H1 (cell line): Measurements from ENCODE around the gene HEPACAM. TPM values are rescaled to one million over a fixed set of nuclear protein-coding genes. Genes with fewer than 3 reads are reported as not detected.

Experiments
- CTCF ChIA-PET: fragments of 300-600 bp; sonication (Branson Sonifier 250); formaldehyde crosslinking; loops from one replicate; lab custom pipeline; 2021; ENCODE audit not compliant: partially characterized antibody; lab: Charles Lee
- POLR2A ChIA-PET: fragments of 300-600 bp; sonication (Branson Sonifier 250); formaldehyde crosslinking; loops from one replicate; lab custom pipeline; 2021; ENCODE audit warnings: inconsistent platforms; ENCODE audit not compliant: partially characterized antibody; lab: Charles Lee
- DNase-seq, 2 experiments: peaks; one replicate each; pipeline versions ENCODE4 v3.0.0 to v3.0.0-alpha.2; 2010 to 2022; ENCODE audit warnings: low spot score in 2 of 2, low read depth in 1 of 2, mixed read lengths in 1 of 2
- FAIRE-seq: peaks from 2 replicates; lab custom pipeline; 2011; peaks lifted over from hg19 to GRCh38; lab: Jason Lieb, UNC
- H2AFZ ChIP-seq: 2 replicates; pipeline ENCODE4 v1.8.1; 2012; ENCODE audit warnings: low read length, inconsistent platforms
- H2AK5ac ChIP-seq: 2 replicates; pipeline ENCODE4 v1.6.1; 2013; ENCODE audit warnings: low read depth, low read length
- H2BK120ac ChIP-seq: replicated peaks from 2 replicates; pipeline ENCODE3; 2013; ENCODE audit warnings: low read depth, low read length, inconsistent platforms
- H2BK12ac ChIP-seq: 2 replicates; pipeline ENCODE4 v1.6.1; 2013; ENCODE audit warnings: low read depth, low read length
- H2BK15ac ChIP-seq: 2 replicates; pipeline ENCODE4 v1.6.1; 2013; ENCODE audit warnings: low read length
- H2BK20ac ChIP-seq: 2 replicates; pipeline ENCODE4 v1.6.1; 2013; ENCODE audit warnings: low read length
- H2BK5ac ChIP-seq: 2 replicates; pipeline ENCODE4 v1.6.1; 2013; ENCODE audit warnings: low read depth, low read length
- H3K14ac ChIP-seq: 2 replicates; pipeline ENCODE4 v1.6.1; 2013; ENCODE audit warnings: inconsistent platforms; ENCODE audit not compliant: insufficient read length
- H3K18ac ChIP-seq: 2 replicates; pipeline ENCODE4 v1.6.1; 2013; ENCODE audit warnings: low read length; ENCODE audit errors: extremely low read depth
- H3K23ac ChIP-seq: 2 replicates; pipeline ENCODE4 v1.6.1; 2013; ENCODE audit warnings: inconsistent platforms; ENCODE audit not compliant: insufficient read length
- H3K23me2 ChIP-seq: 2 replicates; pipeline ENCODE4 v1.6.1; 2013; ENCODE audit warnings: low read depth, low read length
- H3K27ac ChIP-seq: 2 replicates; pipeline ENCODE4 v1.6.1; 2011; ENCODE audit warnings: low read depth, low read length, inconsistent platforms
- H3K27me3 ChIP-seq, 4 experiments: replicated peaks in 1 of 4; 1 replicate in 1 of 4; 2 replicates in 3 of 4; pipeline versions ENCODE4 v1.6.1 to v1.8.1; 2011 to 2013; ENCODE audit warnings: low read length in 3 of 4, mild to moderate bottlenecking in 3 of 4, inconsistent platforms in 2 of 4, mixed read lengths in 2 of 4, moderate library complexity in 1 of 4; ENCODE audit not compliant: control insufficient read depth in 3 of 4, insufficient read depth in 3 of 4; ENCODE audit errors: extremely low read depth in 1 of 4
- H3K36me3 ChIP-seq, 4 experiments: 2 replicates each; pipeline versions ENCODE4 v1.6.1 to v1.8.1; 2011 to 2013; ENCODE audit warnings: mild to moderate bottlenecking in 4 of 4, low read length in 3 of 4, moderate library complexity in 2 of 4, control low read depth in 1 of 4, inconsistent platforms in 1 of 4; ENCODE audit not compliant: insufficient read depth in 4 of 4, control insufficient read depth in 2 of 4
- H3K4ac ChIP-seq: replicated peaks from 2 replicates; pipeline ENCODE3; 2013; ENCODE audit warnings: low read length, low read depth, mixed read lengths, inconsistent platforms; ENCODE audit not compliant: insufficient read length
- H3K4me1 ChIP-seq, 4 experiments: replicated peaks in 1 of 4; 1 replicate in 1 of 4; 2 replicates in 3 of 4; pipeline versions ENCODE4 v1.6.1 to v1.8.1; 2011 to 2013; ENCODE audit warnings: low read length in 3 of 4, inconsistent platforms in 2 of 4, mixed read lengths in 1 of 4; ENCODE audit not compliant: insufficient read depth in 4 of 4, control insufficient read depth in 3 of 4
- H3K4me2 ChIP-seq, 2 experiments: 2 replicates each; pipeline versions ENCODE4 v1.6.1 to v1.8.1; 2011 to 2013; ENCODE audit warnings: low read depth in 2 of 2, low read length in 2 of 2, control low read depth in 1 of 2, inconsistent platforms in 1 of 2, mild to moderate bottlenecking in 1 of 2; ENCODE audit not compliant: insufficient read depth in 1 of 2
- H3K4me3 ChIP-seq, 4 experiments: fragments of 200-600, 300-600 bp in 1 of 4; sonication (generic), shearing (Covaris generic), sonication (Bioruptor Twin) in 1 of 4; 2 replicates each; pipeline versions ENCODE4 v1.5.1 to v1.8.1; 2011 to 2016; ENCODE audit warnings: low read length in 4 of 4, low read depth in 3 of 4, control low read depth in 2 of 4, inconsistent platforms in 2 of 4, mild to moderate bottlenecking in 2 of 4, mixed read lengths in 1 of 4, moderate library complexity in 1 of 4; ENCODE audit not compliant: insufficient read depth in 2 of 4; ENCODE audit errors: extremely low read depth in 1 of 4
- H3K56ac ChIP-seq: replicated peaks from 2 replicates; pipeline ENCODE3; 2013; ENCODE audit warnings: low read depth, mild to moderate bottlenecking, mixed read lengths, low read length, inconsistent platforms; ENCODE audit not compliant: insufficient read length
- H3K79me1 ChIP-seq: 2 replicates; pipeline ENCODE4 v1.6.1; 2013; ENCODE audit warnings: low read depth, low read length, control low read depth
- H3K79me2 ChIP-seq, 2 experiments: 2 replicates each; pipeline versions ENCODE4 v1.6.1 to v1.8.1; 2012 to 2013; ENCODE audit warnings: low read length in 2 of 2, mild to moderate bottlenecking in 2 of 2, inconsistent platforms in 1 of 2; ENCODE audit not compliant: insufficient read depth in 2 of 2, control insufficient read depth in 1 of 2
- H3K9ac ChIP-seq, 4 experiments: replicated peaks in 1 of 4; 1 replicate in 1 of 4; 2 replicates in 3 of 4; pipeline versions ENCODE4 v1.6.1 to v1.8.1; 2011 to 2013; ENCODE audit warnings: low read depth in 3 of 4, low read length in 3 of 4, control low read depth in 2 of 4, mild to moderate bottlenecking in 2 of 4, moderate library complexity in 2 of 4, inconsistent platforms in 1 of 4; ENCODE audit errors: extremely low read depth in 1 of 4
- H3K9me3 ChIP-seq, 2 experiments: 2 replicates each; pipeline versions ENCODE4 v1.6.1 to v1.8.1; 2012 to 2013; ENCODE audit warnings: mild to moderate bottlenecking in 2 of 2, moderate library complexity in 2 of 2, control low read depth in 1 of 2, inconsistent platforms in 1 of 2, low read depth in 1 of 2, low read length in 1 of 2, mixed read lengths in 1 of 2; ENCODE audit not compliant: insufficient read depth in 2 of 2
- H4K20me1 ChIP-seq, 2 experiments: replicated peaks in 1 of 2; 2 replicates each; pipeline versions ENCODE3 to v1.8.1; 2011 to 2013; ENCODE audit warnings: inconsistent platforms in 2 of 2, low read length in 2 of 2, mild to moderate bottlenecking in 1 of 2; ENCODE audit not compliant: insufficient read depth in 2 of 2, control insufficient read depth in 1 of 2
- H4K5ac ChIP-seq: 2 replicates; pipeline ENCODE4 v1.6.1; 2013; ENCODE audit warnings: low read length, low read depth, mixed read lengths, inconsistent platforms; ENCODE audit not compliant: insufficient read length
- H4K8ac ChIP-seq: 2 replicates; pipeline ENCODE4 v1.8.0; 2013; ENCODE audit warnings: mild to moderate bottlenecking, moderate library complexity, low read length, inconsistent platforms; ENCODE audit not compliant: insufficient read depth; ENCODE audit errors: extremely low read depth
- H4K91ac ChIP-seq: replicated peaks from 2 replicates; pipeline ENCODE3; 2013; ENCODE audit warnings: low read length, mixed read lengths, inconsistent platforms; ENCODE audit not compliant: insufficient read length
- BCL11A ChIP-seq, 2 experiments: IDR thresholded peaks; one replicate each; pipeline ENCODE4 v1.6.1; 2011; ENCODE audit warnings: low read depth in 2 of 2, low read length in 2 of 2, mild to moderate bottlenecking in 2 of 2
- CBX8 ChIP-seq: fragments of 300-800, 300-1000 bp; sonication (generic); IDR thresholded peaks from 2 replicates; pipeline ENCODE4 v1.7.1; 2016; ENCODE audit warnings: low read depth, low read length, borderline replicate concordance
- CTCF ChIP-seq, 3 experiments: IDR thresholded peaks; 1 replicate in 2 of 3; 2 replicates in 1 of 3; pipeline versions ENCODE4 v1.5.1 to v1.6.1; 2011; ENCODE audit warnings: low read length in 3 of 3, mild to moderate bottlenecking in 3 of 3, inconsistent platforms in 2 of 3, low read depth in 1 of 3, moderate library complexity in 1 of 3; ENCODE audit not compliant: insufficient read depth in 1 of 3; ENCODE audit errors: control extremely low read depth in 1 of 3
- E2F6 ChIP-seq: IDR thresholded peaks from 2 replicates; pipeline ENCODE4 v1.6.1; 2012; ENCODE audit warnings: inconsistent platforms
- HDAC6 ChIP-seq: IDR thresholded peaks from one replicate; pipeline ENCODE4 v1.7.1; 2012; ENCODE audit warnings: low read depth, mild to moderate bottlenecking, inconsistent platforms, low read length, moderate library complexity
- MAX ChIP-seq: IDR thresholded peaks from 2 replicates; pipeline ENCODE4 v1.6.1; 2012; ENCODE audit warnings: inconsistent platforms
- POLR2AphosphoS5 ChIP-seq: IDR thresholded peaks from 2 replicates; pipeline ENCODE4 v1.6.1; 2011; ENCODE audit warnings: low read depth, low read length
- RBBP5 ChIP-seq: IDR thresholded peaks from 2 replicates; pipeline ENCODE4 v1.7.1; 2012; ENCODE audit warnings: low read depth, mild to moderate bottlenecking, inconsistent platforms, low read length, moderate library complexity, borderline replicate concordance
- TEAD4 ChIP-seq: IDR thresholded peaks from 2 replicates; pipeline ENCODE4 v1.6.1; 2012; ENCODE audit warnings: low read depth, low read length, inconsistent platforms, mixed read lengths
- USF2 ChIP-seq: IDR thresholded peaks from 2 replicates; pipeline ENCODE4 v1.6.1; 2011; ENCODE audit warnings: low read length, improper control_type of control experiment
- WGBS, 2 experiments: shearing (Covaris generic) in 1 of 2; methylation state at CpG; one replicate each; pipeline versions ENCODE4 v1.1.6 to v1.1.7; 2013 to 2015; ENCODE audit warnings: low lambda C conversion rate in 2 of 2, mixed read lengths in 2 of 2, inconsistent platforms in 1 of 2, low coverage in 1 of 2, missing lambda C conversion rate in 1 of 2; ENCODE audit not compliant: insufficient replicate concordance in 2 of 2, insufficient coverage in 1 of 2, insufficient read length in 1 of 2; ENCODE audit errors: extremely low coverage in 1 of 2, missing lambda C conversion rate in 1 of 2; 5-methylcytosine and 5-hydroxymethylcytosine counted together
- polyA plus RNA-seq, 7 experiments: library from polyadenylated mRNA; depleted of rRNA in 3 of 7; stranded (reverse) in 5 of 7; unstranded in 2 of 7; fragments of >200 nt in 5 of 7; fragments of 200-250 nt in 2 of 7; gene quantifications; 1 replicate in 5 of 7; 2 replicates in 1 of 7; 4 replicates in 1 of 7; pipeline versions ENCODE4 v1.2.1 to v1.2.3, GENCODE V29; 2011 to 2013; ENCODE audit warnings: missing spikeins in 2 of 7, mixed read lengths in 2 of 7
- total RNA-seq: library from RNA; stranded (reverse); fragmentation: NEBNext Ultra II Directional; extraction: Animal tissue kit (Norgen Biotek cat#: 25700); gene quantifications from 2 replicates; pipeline ENCODE4 v1.2.1, GENCODE V29; 2021

The HEPACAM gene
- total and polyA plus RNA-seq, 2 of the 8 experiments (the other 6 are each of a cell fraction or from before 2014, with no cell fraction given): not detected

GRCh38 chr11:124930799-124931198 is 5.0 kb downstream of the HEPACAM start:
- Histone ChIP-seq H3K14ac (no peak overlapping the region), H3K4me1 (no peaks in the 10 kb centered on the region), H4K20me1 (no peaks in the 10 kb centered on the region), H3K56ac (no peak overlapping the region), H3K9me3 (no peaks in the 10 kb centered on the region), H2BK12ac (no peak overlapping the region), H3K27me3 (peaks cover 0 to 3% (median 0%) of the 10 kb centered on the region in 4 experiments; a peak in 4 of 7 replicates), H2AK5ac (no peak overlapping the region), H3K79me1 (no peaks in the 10 kb centered on the region), H4K8ac (no peak overlapping the region), H2BK120ac (no peak overlapping the region), H2BK15ac (no peak overlapping the region), H3K18ac (no peak overlapping the region), H4K5ac (no peak overlapping the region), H3K79me2 (no peaks in the 10 kb centered on the region), H4K91ac (no peak overlapping the region), H2AFZ (no peak overlapping the region), H3K23ac (no peak overlapping the region), H3K4me2 (no peak overlapping the region), H3K23me2 (no peaks in the 10 kb centered on the region; the same call in 1 of the 2 replicates), H3K9ac (no peak overlapping the region), H2BK20ac (no peak overlapping the region), H3K4ac (no peak overlapping the region), H2BK5ac (no peak overlapping the region), H3K27ac (no peak overlapping the region), H3K4me3 (no peak overlapping the region), H3K36me3 (no peaks in the 10 kb centered on the region)
- CTCF ChIA-PET: no interaction called here
- WGBS, 2 experiments: 76% methylated on average over 3 of the region's 3 CpGs; no CpG with 5 or more reads in 1 of the 2 experiments
- FAIRE-seq (no peak), DNase-seq (no peak)
- POLR2A ChIA-PET: no interaction called here
- TF ChIP-seq MAX (no peak), E2F6 (no peak), USF2 (no peak), RBBP5 (no peak), BCL11A (IDR thresholded peaks at IDR 0.05; ENCODE audit: low read depth in 2 of 2, low read length in 2 of 2) (no peak), CTCF (IDR thresholded peaks at IDR 0.05; ENCODE audit: control extremely low read depth in 1 of 3, insufficient read depth in 1 of 3, low read depth in 1 of 3, low read length in 3 of 3) (no peak), TEAD4 (no peak), HDAC6 (no peak), POLR2AphosphoS5 (no peak), CBX8 (no peak)
